Breast epithelium (tissue), 4 donors: Measurements from ENCODE around the gene MAP3K5. TPM values are rescaled to one million over a fixed set of nuclear protein-coding genes. Genes with fewer than 3 reads are reported as not detected.

Experiments used
- DNase-seq, 2 donors: peaks; one replicate each; pipeline ENCODE4 v3.0.0-alpha.2; 2019; ENCODE audit warnings: low spot score in 2 of 2
- H3K27ac ChIP-seq, 2 donors: fragments of 200-600 bp; sonication (generic) in 1 of 2; one replicate each; pipeline ENCODE4 v1.5.1; 2016 to 2019; ENCODE audit warnings: mild to moderate bottlenecking in 1 of 2
- H3K27me3 ChIP-seq, 2 donors: fragments of 200-600 bp; sonication (generic) in 1 of 2; one replicate each; pipeline versions ENCODE4 v1.5.1 to v1.6.0; 2017 to 2019; ENCODE audit warnings: control low read depth in 1 of 2, mild to moderate bottlenecking in 1 of 2
- H3K36me3 ChIP-seq: fragments of 200-600 bp; one replicate; pipeline ENCODE4 v1.5.1; 2019
- H3K4me1 ChIP-seq, 2 donors: fragments of 200-600 bp; sonication (generic); one replicate each; pipeline ENCODE4 v1.5.1; 2016 to 2019; ENCODE audit warnings: control low read depth in 1 of 2
- H3K4me3 ChIP-seq, 3 donors: fragments of 200-600 bp; sonication (generic); 1 replicate in 2 of 3; 2 replicates in 1 of 3; pipeline ENCODE4 v1.5.1; 2016 to 2019; ENCODE audit warnings: mild to moderate bottlenecking in 3 of 3, moderate library complexity in 2 of 3
- H3K9me3 ChIP-seq, 2 donors: fragments of 200-600 bp; sonication (generic) in 1 of 2; one replicate each; pipeline ENCODE4 v1.5.1; 2016 to 2019; ENCODE audit warnings: control low read depth in 1 of 2
- POLR2A ChIP-seq: fragments of 450-650 bp; IDR thresholded peaks from one replicate; pipeline ENCODE4 v1.6.1; 2016; ENCODE audit warnings: antibody characterized with exemption, mild to moderate bottlenecking, moderate library complexity
- POLR2AphosphoS5 ChIP-seq, 3 donors: sonication (generic); formaldehyde crosslinking; IDR thresholded peaks; one replicate each; pipeline ENCODE4 v1.6.1; 2017; ENCODE audit warnings: antibody characterized with exemption in 3 of 3
- intact Hi-C: fragments of 100-400 bp; cut with DNase I; formaldehyde crosslinking; loops from one replicate; pipeline ENCODE4 v1.15.1; 2023; ENCODE audit warnings: low total_unique reads
- total RNA-seq, 3 donors: library from RNA; depleted of rRNA; stranded (reverse); fragments of >200 nt; gene quantifications; one replicate each; pipeline ENCODE4 v1.1.0, GENCODE V29; 2016
- TF ChIP-seq, protein P1 (sequence below), 3 donors: fragments of 450-650 bp; IDR thresholded peaks; one replicate each; pipeline ENCODE4 v1.5.1; 2016 to 2017; ENCODE audit warnings: antibody characterized with exemption in 3 of 3, mild to moderate bottlenecking in 3 of 3, moderate library complexity in 3 of 3

Gene MAP3K5
- total RNA-seq, 3 donors from 2014 or later: 18.6 to 40.0 (median 33.2) TPM

DNA sequence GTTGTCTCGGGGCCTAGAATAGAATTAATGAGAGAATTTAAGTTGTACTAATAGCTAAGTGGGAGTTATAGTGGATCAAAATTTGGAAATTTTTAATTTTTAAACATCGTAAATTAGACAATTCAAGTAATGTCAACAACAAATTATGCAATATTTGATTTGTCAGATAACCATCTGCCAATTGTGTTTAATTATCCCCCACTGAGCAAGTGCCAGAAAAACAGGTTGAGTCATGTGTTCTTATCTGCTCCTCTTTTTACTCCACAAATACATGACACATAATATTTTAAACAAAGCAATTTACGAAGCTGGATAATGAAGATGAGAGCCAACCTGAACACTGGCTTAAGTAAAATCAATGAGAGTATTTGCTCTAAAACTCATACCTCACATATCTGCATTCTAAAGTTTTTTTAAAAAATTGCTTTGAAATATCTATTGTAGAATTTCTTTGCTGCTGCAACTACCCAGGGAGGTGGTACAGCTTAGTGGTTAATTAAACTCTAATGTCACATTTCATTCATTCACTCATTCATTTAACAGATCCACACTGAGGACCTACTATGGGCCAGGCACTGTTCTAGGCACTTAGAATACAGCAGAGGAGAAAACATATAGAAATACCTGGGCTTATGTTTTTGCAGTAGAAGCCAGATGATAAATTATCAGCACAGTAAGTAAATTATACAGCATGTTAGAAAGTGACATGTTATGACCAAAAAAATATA is 184.9 kb downstream of the MAP3K5 start:
- no peaks in the 10 kb centered on the region for H3K4me1 ChIP-seq
- H3K27me3 ChIP-seq: no peaks in the 10 kb centered on the region
- H3K36me3 ChIP-seq: no peaks in the 10 kb centered on the region
- peak overlapping the region in 1 of 2 donors; percentile 34 for H3K27ac ChIP-seq
- H3K4me3 ChIP-seq: no peak overlapping the region
- H3K9me3 ChIP-seq: no peaks in the 10 kb centered on the region
- TF ChIP-seq POLR2A (no peak), POLR2AphosphoS5 (IDR thresholded peaks at IDR 0.05) (no peak)
- TF ChIP-seq, protein P1, sequence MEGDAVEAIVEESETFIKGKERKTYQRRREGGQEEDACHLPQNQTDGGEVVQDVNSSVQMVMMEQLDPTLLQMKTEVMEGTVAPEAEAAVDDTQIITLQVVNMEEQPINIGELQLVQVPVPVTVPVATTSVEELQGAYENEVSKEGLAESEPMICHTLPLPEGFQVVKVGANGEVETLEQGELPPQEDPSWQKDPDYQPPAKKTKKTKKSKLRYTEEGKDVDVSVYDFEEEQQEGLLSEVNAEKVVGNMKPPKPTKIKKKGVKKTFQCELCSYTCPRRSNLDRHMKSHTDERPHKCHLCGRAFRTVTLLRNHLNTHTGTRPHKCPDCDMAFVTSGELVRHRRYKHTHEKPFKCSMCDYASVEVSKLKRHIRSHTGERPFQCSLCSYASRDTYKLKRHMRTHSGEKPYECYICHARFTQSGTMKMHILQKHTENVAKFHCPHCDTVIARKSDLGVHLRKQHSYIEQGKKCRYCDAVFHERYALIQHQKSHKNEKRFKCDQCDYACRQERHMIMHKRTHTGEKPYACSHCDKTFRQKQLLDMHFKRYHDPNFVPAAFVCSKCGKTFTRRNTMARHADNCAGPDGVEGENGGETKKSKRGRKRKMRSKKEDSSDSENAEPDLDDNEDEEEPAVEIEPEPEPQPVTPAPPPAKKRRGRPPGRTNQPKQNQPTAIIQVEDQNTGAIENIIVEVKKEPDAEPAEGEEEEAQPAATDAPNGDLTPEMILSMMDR (IDR thresholded peaks at IDR 0.05): no peak
- no peak for DNase-seq
- intact Hi-C loops: no loop called here

DNA sequence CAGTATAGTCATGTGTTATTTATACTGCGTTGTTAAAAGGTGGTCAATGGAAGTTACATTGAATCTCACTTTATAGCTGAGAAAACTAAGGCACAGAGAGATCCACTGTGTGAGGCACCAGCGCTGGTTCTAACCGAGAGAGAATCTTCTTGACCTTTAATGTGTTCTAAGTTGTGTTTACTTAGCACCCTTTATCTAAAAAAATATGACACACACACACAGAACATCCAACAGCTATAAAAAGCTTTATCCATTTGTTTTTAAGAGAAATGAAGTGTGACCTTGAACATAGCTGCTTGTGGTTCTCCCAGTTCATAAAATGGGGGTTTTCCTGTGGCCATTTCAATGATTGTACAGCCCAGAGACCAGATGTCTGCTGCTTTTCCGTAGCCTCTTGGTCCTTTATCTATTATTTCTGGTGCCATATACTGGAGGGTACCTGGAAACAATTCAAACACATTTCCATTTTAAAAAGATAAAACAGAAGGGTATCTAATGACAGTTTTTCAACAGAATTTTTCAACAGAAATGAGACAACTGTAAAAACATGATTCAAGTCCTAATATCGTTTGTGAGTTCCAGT is 187.3 kb downstream of the MAP3K5 start:
- intact Hi-C loops: no loop called here

GRCh38 chr6:136604328-136604825 is 187.9 kb downstream of the MAP3K5 start:
- H3K36me3 ChIP-seq: no peaks in the 10 kb centered on the region
- no peaks in the 10 kb centered on the region for H3K4me1 ChIP-seq
- DNase-seq: no peak
- H3K4me3 ChIP-seq: no peak overlapping the region
- H3K9me3 ChIP-seq: no peaks in the 10 kb centered on the region
- H3K27me3 ChIP-seq: no peaks in the 10 kb centered on the region
- no peak overlapping the region for H3K27ac ChIP-seq
- intact Hi-C loops: no loop called here
- no peak for TF ChIP-seq POLR2AphosphoS5 (IDR thresholded peaks at IDR 0.05)
- TF ChIP-seq, protein P1 (IDR thresholded peaks at IDR 0.05): no peak
- TF ChIP-seq POLR2A: no peak

More for the DNA sequence above, 187.3 kb downstream of the MAP3K5 start:
- Histone ChIP-seq H3K27me3 (no peaks in the 10 kb centered on the region), H3K4me3 (no peak overlapping the region), H3K4me1 (no peaks in the 10 kb centered on the region), H3K9me3 (no peaks in the 10 kb centered on the region), H3K36me3 (no peaks in the 10 kb centered on the region), H3K27ac (no peak overlapping the region)
- no peak for DNase-seq
- TF ChIP-seq, protein P1 (IDR thresholded peaks at IDR 0.05): no peak
- no peak for TF ChIP-seq POLR2A
- TF ChIP-seq POLR2AphosphoS5 (IDR thresholded peaks at IDR 0.05): no peak

DNA sequence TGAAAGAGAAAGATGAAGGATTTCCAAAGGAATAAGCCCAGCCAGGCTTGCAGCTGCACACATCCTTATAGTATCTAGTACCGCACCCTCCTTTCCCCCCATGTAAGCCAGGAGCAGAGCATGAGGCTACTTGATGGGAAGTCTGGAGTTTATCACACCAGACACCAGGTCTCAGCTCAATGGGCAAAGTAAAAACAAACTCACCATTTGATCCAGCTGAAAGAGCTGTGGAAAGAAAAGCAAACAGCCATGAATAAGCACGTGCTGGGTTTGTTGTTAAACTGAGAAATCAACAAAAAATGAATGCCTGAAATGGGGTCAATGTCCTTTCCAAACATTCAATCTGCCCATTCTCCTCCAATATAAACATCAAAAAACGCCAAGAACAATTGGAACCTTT is 191.5 kb downstream of the MAP3K5 start:
- intact Hi-C loops: no loop called here
- DNase-seq: no peak
- H3K4me3 ChIP-seq: no peak overlapping the region
- TF ChIP-seq POLR2AphosphoS5 (IDR thresholded peaks at IDR 0.05): no peak
- no peak for TF ChIP-seq POLR2A
- TF ChIP-seq, protein P1 (IDR thresholded peaks at IDR 0.05): no peak
- no peak overlapping the region for H3K27ac ChIP-seq
- no peaks in the 10 kb centered on the region for H3K4me1 ChIP-seq
- H3K27me3 ChIP-seq: no peaks in the 10 kb centered on the region
- no peaks in the 10 kb centered on the region for H3K36me3 ChIP-seq
- no peaks in the 10 kb centered on the region for H3K9me3 ChIP-seq

DNA sequence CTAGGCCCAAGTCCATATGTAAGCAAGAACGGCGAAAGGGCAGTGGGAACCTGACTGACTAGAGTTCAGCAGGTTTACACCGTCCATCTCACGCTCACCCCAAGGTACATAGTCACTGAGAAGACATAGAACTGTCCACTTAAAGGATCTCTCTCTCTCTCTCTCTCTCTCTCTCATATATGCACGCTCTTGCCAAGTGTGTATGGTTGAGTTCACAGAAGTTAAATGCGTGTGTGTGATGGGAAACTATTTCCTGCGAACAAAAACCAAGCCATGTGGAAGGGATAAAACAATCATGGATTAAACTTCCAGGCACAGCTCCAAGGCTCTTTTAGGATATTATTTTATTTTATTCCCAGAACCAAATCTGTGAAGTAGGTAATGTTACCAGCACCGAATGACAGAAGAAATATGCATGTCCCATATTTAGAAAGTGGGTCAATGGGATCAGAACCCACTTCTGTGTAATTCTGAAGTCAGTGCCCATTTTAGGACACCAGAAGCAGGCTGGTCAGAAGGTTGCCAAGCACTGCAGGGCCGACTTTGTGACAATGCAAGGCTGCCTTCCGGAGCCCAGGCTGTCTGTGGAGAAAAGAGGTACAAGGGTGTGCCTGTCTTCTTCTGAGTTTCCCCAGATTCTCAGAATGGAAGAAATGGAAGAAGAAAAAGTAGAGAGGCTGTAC is 192.8 kb downstream of the MAP3K5 start:
- Histone ChIP-seq H3K4me3 (no peak overlapping the region), H3K9me3 (no peaks in the 10 kb centered on the region), H3K27ac (no peak overlapping the region), H3K27me3 (no peaks in the 10 kb centered on the region), H3K36me3 (no peaks in the 10 kb centered on the region), H3K4me1 (no peaks in the 10 kb centered on the region)
- no peak for DNase-seq
- TF ChIP-seq, protein P1 (IDR thresholded peaks at IDR 0.05): no peak
- TF ChIP-seq POLR2A (no peak), POLR2AphosphoS5 (IDR thresholded peaks at IDR 0.05) (no peak)
- intact Hi-C loops: no loop called here
